Neural progenitor cell (in vitro differentiated cells): Measurements from ENCODE around the gene ACAP2. TPM values are rescaled to one million over a fixed set of nuclear protein-coding genes. Genes with fewer than 3 reads are reported as not detected.

Source experiments
- DNase-seq: peaks from one replicate; pipeline ENCODE4 v3.0.0-alpha.2; 2016; ENCODE audit warnings: low spot score
- H2AFZ ChIP-seq: fragments of 200-600 bp; sonication (generic); replicated peaks from 2 replicates; pipeline ENCODE4 v1.6.1; 2016; ENCODE audit warnings: antibody characterized with exemption
- H3F3A ChIP-seq: fragments of 200-600 bp; sonication (generic); 2 replicates; pipeline ENCODE4 v1.6.1; 2016; ENCODE audit warnings: antibody characterized with exemption, low read depth
- H3K27ac ChIP-seq: fragments of 200-600 bp; sonication (generic); 2 replicates; pipeline ENCODE4 v1.5.1; 2016; ENCODE audit warnings: mild to moderate bottlenecking
- H3K27me3 ChIP-seq: fragments of 200-600 bp; sonication (generic); 2 replicates; pipeline ENCODE4 v1.6.1; 2016; ENCODE audit warnings: mild to moderate bottlenecking, moderate library complexity
- H3K36me3 ChIP-seq: fragments of 200-600 bp; sonication (generic); 2 replicates; pipeline ENCODE4 v1.5.1; 2016
- H3K4me1 ChIP-seq: fragments of 200-600 bp; sonication (generic); 2 replicates; pipeline ENCODE4 v1.6.1; 2016; ENCODE audit warnings: mixed run types
- H3K4me2 ChIP-seq: fragments of 200-600 bp; sonication (generic); 2 replicates; pipeline ENCODE4 v1.6.1; 2016
- H3K4me3 ChIP-seq: fragments of 200-600 bp; sonication (generic); 2 replicates; pipeline ENCODE4 v1.5.1; 2016
- H3K79me2 ChIP-seq: fragments of 200-600 bp; sonication (generic); 2 replicates; pipeline ENCODE4 v1.6.1; 2016; ENCODE audit warnings: low read depth
- H3K9ac ChIP-seq: fragments of 200-600 bp; sonication (generic); 2 replicates; pipeline ENCODE4 v1.6.1; 2016
- H3K9me3 ChIP-seq: fragments of 200-600 bp; sonication (generic); 2 replicates; pipeline ENCODE4 v1.5.1; 2016; ENCODE audit warnings: low read depth
- H4K20me1 ChIP-seq: fragments of 200-600 bp; sonication (generic); 2 replicates; pipeline ENCODE4 v1.6.1; 2016; ENCODE audit warnings: low read depth
- H3K27ac Mint-ChIP-seq: 3 replicates; pipeline ENCODE4 v1.8.0; 2021; ENCODE audit warnings: mixed read lengths
- H3K27me3 Mint-ChIP-seq: 2 replicates; pipeline ENCODE4 v1.8.0; 2022; ENCODE audit warnings: low read depth, mild to moderate bottlenecking, inconsistent platforms, moderate library complexity, mixed read lengths; ENCODE audit not compliant: insufficient read depth
- H3K36me3 Mint-ChIP-seq: 3 replicates; pipeline ENCODE4 v1.8.0; 2021; ENCODE audit warnings: mixed read lengths
- H3K4me1 Mint-ChIP-seq: 3 replicates; pipeline ENCODE4 v1.8.0; 2021; ENCODE audit warnings: mixed read lengths
- H3K4me3 Mint-ChIP-seq: 3 replicates; pipeline ENCODE4 v1.8.0; 2021; ENCODE audit warnings: mild to moderate bottlenecking, moderate library complexity, mixed read lengths
- H3K9me3 Mint-ChIP-seq: 3 replicates; pipeline ENCODE4 v1.8.0; 2020; ENCODE audit warnings: mixed read lengths
- CTCF ChIP-seq: fragments of 200-600 bp; sonication (generic); IDR thresholded peaks from 2 replicates; pipeline ENCODE4 v1.5.1; 2017; ENCODE audit warnings: antibody characterized with exemption, mild to moderate bottlenecking
- EZH2 ChIP-seq: fragments of 200-600 bp; sonication (generic); IDR thresholded peaks from 2 replicates; pipeline ENCODE4 v1.6.1; 2017; ENCODE audit warnings: antibody characterized with exemption, mild to moderate bottlenecking, moderate library complexity
- EZH2phosphoT487 ChIP-seq: fragments of 200-600 bp; sonication (generic); IDR thresholded peaks from 2 replicates; pipeline ENCODE4 v1.6.1; 2017; ENCODE audit warnings: antibody characterized with exemption
- total RNA-seq: library from RNA; depleted of rRNA; stranded (reverse); fragments of >200 nt; gene quantifications from 2 replicates; pipeline ENCODE4 v1.2.3, GENCODE V29; 2015; ENCODE audit warnings: low replicate concordance

ACAP2 gene
- total RNA-seq, 1 donor from 2014 or later: 68.4 TPM

- no peak for TF ChIP-seq EZH2phosphoT487
- TF ChIP-seq CTCF: no peak
- TF ChIP-seq EZH2: no peak
- H3K4me2 ChIP-seq: no peak overlapping the region
- H3K4me1 Mint-ChIP-seq: no peaks in the 10 kb centered on the region
These were observed 48.1 kb downstream of the ACAP2 start for GRCh38 chr3:195394700-195395099.

GRCh38 chr3:195394024-195394423 lies 48.8 kb downstream of the ACAP2 start:
- no peak overlapping the region for H3K4me3 ChIP-seq
- H3K9me3 ChIP-seq: no peaks in the 10 kb centered on the region
- H3K79me2 ChIP-seq: peaks cover 64% of the 10 kb centered on the region
- H3K4me3 Mint-ChIP-seq: no peak overlapping the region
- no peaks in the 10 kb centered on the region for H3F3A ChIP-seq
- H3K36me3 Mint-ChIP-seq: peaks cover 2% of the 10 kb centered on the region
- no peak for DNase-seq
- H3K27ac ChIP-seq: no peak overlapping the region
- no peaks in the 10 kb centered on the region for H3K27me3 Mint-ChIP-seq
- no peaks in the 10 kb centered on the region for H3K36me3 ChIP-seq
- H3K27me3 ChIP-seq: no peaks in the 10 kb centered on the region
- H3K27ac Mint-ChIP-seq: no peak overlapping the region
- no peak for TF ChIP-seq EZH2
- TF ChIP-seq CTCF: no peak
- no peak for TF ChIP-seq EZH2phosphoT487
- no peaks in the 10 kb centered on the region for H3K9me3 Mint-ChIP-seq
- no peak overlapping the region for H2AFZ ChIP-seq
- H4K20me1 ChIP-seq: no peaks in the 10 kb centered on the region
- H3K4me1 Mint-ChIP-seq: no peaks in the 10 kb centered on the region
- H3K4me1 ChIP-seq: peaks cover 9% of the 10 kb centered on the region
- H3K9ac ChIP-seq: no peak overlapping the region
- H3K4me2 ChIP-seq: no peak overlapping the region

More at GRCh38 chr3:195394700-195395099, 48.1 kb downstream of the ACAP2 start:
- DNase-seq: peak; percentile 11
- Histone ChIP-seq H2AFZ (no peak overlapping the region), H3K36me3 (no peaks in the 10 kb centered on the region), H3K9me3 (no peaks in the 10 kb centered on the region), H3K9ac (no peak overlapping the region), H3F3A (no peaks in the 10 kb centered on the region), H4K20me1 (no peaks in the 10 kb centered on the region), H3K4me3 (no peak overlapping the region), H3K79me2 (peaks cover 70% of the 10 kb centered on the region), H3K27me3 (no peaks in the 10 kb centered on the region), H3K27ac (no peak overlapping the region), H3K4me1 (peaks cover 9% of the 10 kb centered on the region)
- peaks cover 2% of the 10 kb centered on the region for H3K36me3 Mint-ChIP-seq
- no peaks in the 10 kb centered on the region for H3K9me3 Mint-ChIP-seq
- no peaks in the 10 kb centered on the region for H3K27me3 Mint-ChIP-seq
- H3K4me3 Mint-ChIP-seq: no peak overlapping the region
- H3K27ac Mint-ChIP-seq: no peak overlapping the region

GRCh38 chr3:195388380-195388779 lies 54.4 kb downstream of the ACAP2 start:
- H3F3A ChIP-seq: peaks cover 7% of the 10 kb centered on the region
- Mint-ChIP-seq H3K27ac (no peak overlapping the region), H3K36me3 (peaks cover 3% of the 10 kb centered on the region), H3K4me1 (peaks cover 7% of the 10 kb centered on the region), H3K4me3 (no peak overlapping the region), H3K27me3 (no peaks in the 10 kb centered on the region), H3K9me3 (no peaks in the 10 kb centered on the region)
- H3K9ac ChIP-seq: no peak overlapping the region
- H3K9me3 ChIP-seq: no peaks in the 10 kb centered on the region
- peaks cover 11% of the 10 kb centered on the region for H4K20me1 ChIP-seq
- DNase-seq: no peak
- no peak overlapping the region for H3K4me2 ChIP-seq
- no peak overlapping the region for H2AFZ ChIP-seq
- H3K4me1 ChIP-seq: peaks cover 15% of the 10 kb centered on the region
- no peaks in the 10 kb centered on the region for H3K27me3 ChIP-seq
- H3K27ac ChIP-seq: no peak overlapping the region
- H3K36me3 ChIP-seq: no peaks in the 10 kb centered on the region
- H3K79me2 ChIP-seq: peaks cover 15% of the 10 kb centered on the region
- no peak for TF ChIP-seq CTCF
- no peak for TF ChIP-seq EZH2phosphoT487
- no peak for TF ChIP-seq EZH2
- no peak overlapping the region for H3K4me3 ChIP-seq
